K562 (cell line): Measurements from ENCODE around the gene KRT31.

Experiments
- CTCF ChIP-seq, 3 experiments: IDR thresholded peaks in 2 of 3; conservative IDR thresholded peaks in 1 of 3; 2 replicates each; pipeline ENCODE4 v1.5.1; 2011 to 2012; ENCODE audit warnings: low read length in 3 of 3, mild to moderate bottlenecking in 3 of 3, control low read depth in 2 of 3, improper control_type of control experiment in 1 of 3, inconsistent platforms in 1 of 3, low read depth in 1 of 3, mixed read lengths in 1 of 3, moderate library complexity in 1 of 3; ENCODE audit not compliant: insufficient read depth in 2 of 3
- POLR2AphosphoS5 ChIP-seq: IDR thresholded peaks from 2 replicates; pipeline ENCODE4 v1.6.1; 2011; ENCODE audit warnings: mild to moderate bottlenecking, low read depth, low read length, moderate library complexity; ENCODE audit not compliant: control insufficient read depth, insufficient read depth
- SRF ChIP-seq, 2 experiments: fragments of 250-450, 450-650 bp in 1 of 2; sonication (Bioruptor Pico) in 1 of 2; sonication (generic) in 1 of 2; formaldehyde crosslinking; IDR thresholded peaks; 2 replicates each; pipeline versions ENCODE4 v1.5.0 to v1.5.1; 2020 to 2022; ENCODE audit warnings: mild to moderate bottlenecking in 1 of 2, missing genetic modification reagents in 1 of 2
- STAT5A ChIP-seq: IDR thresholded peaks from 2 replicates; pipeline ENCODE4 v1.6.1; 2012; ENCODE audit warnings: low read length, inconsistent platforms, borderline replicate concordance
- TEAD4 ChIP-seq, 2 experiments: sonication (generic) in 1 of 2; formaldehyde crosslinking in 1 of 2; IDR thresholded peaks; 2 replicates each; pipeline versions ENCODE4 v1.6.1 to v1.8.0; 2012 to 2022; ENCODE audit warnings: borderline replicate concordance in 1 of 2, inconsistent platforms in 1 of 2, low read length in 1 of 2, mild to moderate bottlenecking in 1 of 2, missing genetic modification reagents in 1 of 2
- TF ChIP-seq, protein P1 (sequence below): sonication (generic); formaldehyde crosslinking; IDR thresholded peaks from 2 replicates; pipeline ENCODE4 v1.8.1; 2023; ENCODE audit warnings: missing genetic modification reagents, mild to moderate bottlenecking, borderline replicate concordance
- TF ChIP-seq, protein P2 (sequence below): sonication (generic); formaldehyde crosslinking; IDR thresholded peaks from 2 replicates; pipeline ENCODE4 v1.9.0; 2022; ENCODE audit warnings: mild to moderate bottlenecking, missing genetic modification reagents

DNA sequence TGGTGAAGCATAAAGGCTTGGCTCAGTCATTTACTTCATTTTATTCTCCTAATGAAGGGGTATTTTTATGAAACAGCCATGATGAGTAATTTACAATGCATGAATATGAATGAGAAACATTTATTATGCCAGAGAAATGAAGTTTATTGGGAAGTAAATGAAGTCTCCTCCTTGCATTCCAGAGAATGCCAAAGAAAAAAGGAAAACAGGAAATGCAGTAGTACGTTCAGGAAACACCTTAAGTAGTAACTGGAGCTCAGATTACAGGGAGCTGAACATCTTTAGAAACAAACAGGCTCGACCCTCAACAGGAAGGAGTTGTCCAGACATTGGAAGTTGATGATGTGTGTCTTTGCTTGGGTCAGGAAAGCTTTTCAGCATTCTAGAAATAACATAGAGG, 19.9 kb downstream of the KRT31 start:
- no peak for TF ChIP-seq CTCF (IDR thresholded peaks at IDR 0.05 in 2 of 3, conservative IDR thresholded peaks at IDR 0.05 in 1 of 3; ENCODE audit: insufficient read depth in 2 of 3, low read depth in 1 of 3, low read length in 3 of 3)
- TF ChIP-seq STAT5A, result no peak
- TF ChIP-seq, protein P1, sequence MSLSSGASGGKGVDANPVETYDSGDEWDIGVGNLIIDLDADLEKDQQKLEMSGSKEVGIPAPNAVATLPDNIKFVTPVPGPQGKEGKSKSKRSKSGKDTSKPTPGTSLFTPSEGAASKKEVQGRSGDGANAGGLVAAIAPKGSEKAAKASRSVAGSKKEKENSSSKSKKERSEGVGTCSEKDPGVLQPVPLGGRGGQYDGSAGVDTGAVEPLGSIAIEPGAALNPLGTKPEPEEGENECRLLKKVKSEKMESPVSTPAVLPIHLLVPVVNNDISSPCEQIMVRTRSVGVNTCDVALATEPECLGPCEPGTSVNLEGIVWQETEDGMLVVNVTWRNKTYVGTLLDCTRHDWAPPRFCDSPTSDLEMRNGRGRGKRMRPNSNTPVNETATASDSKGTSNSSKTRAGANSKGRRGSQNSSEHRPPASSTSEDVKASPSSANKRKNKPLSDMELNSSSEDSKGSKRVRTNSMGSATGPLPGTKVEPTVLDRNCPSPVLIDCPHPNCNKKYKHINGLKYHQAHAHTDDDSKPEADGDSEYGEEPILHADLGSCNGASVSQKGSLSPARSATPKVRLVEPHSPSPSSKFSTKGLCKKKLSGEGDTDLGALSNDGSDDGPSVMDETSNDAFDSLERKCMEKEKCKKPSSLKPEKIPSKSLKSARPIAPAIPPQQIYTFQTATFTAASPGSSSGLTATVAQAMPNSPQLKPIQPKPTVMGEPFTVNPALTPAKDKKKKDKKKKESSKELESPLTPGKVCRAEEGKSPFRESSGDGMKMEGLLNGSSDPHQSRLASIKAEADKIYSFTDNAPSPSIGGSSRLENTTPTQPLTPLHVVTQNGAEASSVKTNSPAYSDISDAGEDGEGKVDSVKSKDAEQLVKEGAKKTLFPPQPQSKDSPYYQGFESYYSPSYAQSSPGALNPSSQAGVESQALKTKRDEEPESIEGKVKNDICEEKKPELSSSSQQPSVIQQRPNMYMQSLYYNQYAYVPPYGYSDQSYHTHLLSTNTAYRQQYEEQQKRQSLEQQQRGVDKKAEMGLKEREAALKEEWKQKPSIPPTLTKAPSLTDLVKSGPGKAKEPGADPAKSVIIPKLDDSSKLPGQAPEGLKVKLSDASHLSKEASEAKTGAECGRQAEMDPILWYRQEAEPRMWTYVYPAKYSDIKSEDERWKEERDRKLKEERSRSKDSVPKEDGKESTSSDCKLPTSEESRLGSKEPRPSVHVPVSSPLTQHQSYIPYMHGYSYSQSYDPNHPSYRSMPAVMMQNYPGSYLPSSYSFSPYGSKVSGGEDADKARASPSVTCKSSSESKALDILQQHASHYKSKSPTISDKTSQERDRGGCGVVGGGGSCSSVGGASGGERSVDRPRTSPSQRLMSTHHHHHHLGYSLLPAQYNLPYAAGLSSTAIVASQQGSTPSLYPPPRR (CRISPR knock-in tag), result no peak
- no peak for TF ChIP-seq SRF (CRISPR knock-in tag; IDR thresholded peaks at IDR 0.05)
- TF ChIP-seq, protein P2, sequence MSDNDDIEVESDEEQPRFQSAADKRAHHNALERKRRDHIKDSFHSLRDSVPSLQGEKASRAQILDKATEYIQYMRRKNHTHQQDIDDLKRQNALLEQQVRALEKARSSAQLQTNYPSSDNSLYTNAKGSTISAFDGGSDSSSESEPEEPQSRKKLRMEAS (CRISPR knock-in tag), result no peak
- TF ChIP-seq TEAD4 (IDR thresholded peaks at IDR 0.05; ENCODE audit: low read length), result no peak
- TF ChIP-seq TEAD4 (CRISPR knock-in tag; IDR thresholded peaks at IDR 0.05; ENCODE audit: borderline replicate concordance), result no peak
- TF ChIP-seq POLR2AphosphoS5, result no peak
